VCaP (cell line): ENCODE data around the gene HOXA7.

ENCODE experiments used
- H3K27ac ChIP-seq: fragments of 450-650 bp; 2 replicates; pipeline ENCODE4 v1.5.1; 2017
- TF ChIP-seq, protein P1 (sequence below): fragments of 450-650 bp; conservative IDR thresholded peaks from 2 replicates; pipeline ENCODE4 v1.5.1; 2017; ENCODE audit warnings: mild to moderate bottlenecking, moderate library complexity

Gene HOXA7

DNA sequence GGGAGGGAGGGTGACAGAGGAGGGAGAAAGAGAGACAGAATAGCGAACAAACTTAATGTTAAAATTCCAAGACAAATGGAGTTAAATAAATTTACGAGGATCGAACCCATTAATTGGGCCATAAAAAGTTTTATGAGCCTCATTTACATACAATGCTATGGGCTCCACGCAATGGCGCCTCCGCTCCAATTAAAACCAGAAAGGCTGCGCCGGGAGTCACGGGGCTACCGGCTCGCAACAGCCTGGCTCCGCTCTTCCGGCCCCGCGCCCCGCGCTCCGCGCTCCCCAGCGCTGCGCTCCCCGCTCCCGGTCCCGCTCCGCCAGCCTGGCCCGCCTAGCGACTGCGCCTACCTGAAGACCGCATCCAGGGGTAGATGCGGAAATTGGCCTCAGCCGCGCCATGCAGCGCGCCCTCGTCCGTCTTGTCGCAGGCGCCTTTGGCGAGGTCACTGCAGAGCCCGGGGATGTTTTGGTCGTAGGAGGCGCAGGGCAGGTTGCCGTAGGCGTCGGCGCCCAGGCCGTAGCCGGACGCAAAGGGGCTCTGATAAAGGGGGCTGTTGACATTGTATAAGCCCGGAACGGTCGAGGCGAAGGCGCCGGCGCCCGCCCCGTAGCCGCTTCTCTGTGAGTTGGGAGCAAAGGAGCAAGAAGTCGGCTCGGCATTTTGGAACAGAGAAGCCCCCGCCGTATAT is 513 bp downstream of the HOXA7 start:
- TF ChIP-seq, protein P1, sequence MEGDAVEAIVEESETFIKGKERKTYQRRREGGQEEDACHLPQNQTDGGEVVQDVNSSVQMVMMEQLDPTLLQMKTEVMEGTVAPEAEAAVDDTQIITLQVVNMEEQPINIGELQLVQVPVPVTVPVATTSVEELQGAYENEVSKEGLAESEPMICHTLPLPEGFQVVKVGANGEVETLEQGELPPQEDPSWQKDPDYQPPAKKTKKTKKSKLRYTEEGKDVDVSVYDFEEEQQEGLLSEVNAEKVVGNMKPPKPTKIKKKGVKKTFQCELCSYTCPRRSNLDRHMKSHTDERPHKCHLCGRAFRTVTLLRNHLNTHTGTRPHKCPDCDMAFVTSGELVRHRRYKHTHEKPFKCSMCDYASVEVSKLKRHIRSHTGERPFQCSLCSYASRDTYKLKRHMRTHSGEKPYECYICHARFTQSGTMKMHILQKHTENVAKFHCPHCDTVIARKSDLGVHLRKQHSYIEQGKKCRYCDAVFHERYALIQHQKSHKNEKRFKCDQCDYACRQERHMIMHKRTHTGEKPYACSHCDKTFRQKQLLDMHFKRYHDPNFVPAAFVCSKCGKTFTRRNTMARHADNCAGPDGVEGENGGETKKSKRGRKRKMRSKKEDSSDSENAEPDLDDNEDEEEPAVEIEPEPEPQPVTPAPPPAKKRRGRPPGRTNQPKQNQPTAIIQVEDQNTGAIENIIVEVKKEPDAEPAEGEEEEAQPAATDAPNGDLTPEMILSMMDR: no peak; the same call in 1 of the 2 replicates
- H3K27ac ChIP-seq: peak overlapping the region; percentile 42; the same call in 1 of the 2 replicates

DNA sequence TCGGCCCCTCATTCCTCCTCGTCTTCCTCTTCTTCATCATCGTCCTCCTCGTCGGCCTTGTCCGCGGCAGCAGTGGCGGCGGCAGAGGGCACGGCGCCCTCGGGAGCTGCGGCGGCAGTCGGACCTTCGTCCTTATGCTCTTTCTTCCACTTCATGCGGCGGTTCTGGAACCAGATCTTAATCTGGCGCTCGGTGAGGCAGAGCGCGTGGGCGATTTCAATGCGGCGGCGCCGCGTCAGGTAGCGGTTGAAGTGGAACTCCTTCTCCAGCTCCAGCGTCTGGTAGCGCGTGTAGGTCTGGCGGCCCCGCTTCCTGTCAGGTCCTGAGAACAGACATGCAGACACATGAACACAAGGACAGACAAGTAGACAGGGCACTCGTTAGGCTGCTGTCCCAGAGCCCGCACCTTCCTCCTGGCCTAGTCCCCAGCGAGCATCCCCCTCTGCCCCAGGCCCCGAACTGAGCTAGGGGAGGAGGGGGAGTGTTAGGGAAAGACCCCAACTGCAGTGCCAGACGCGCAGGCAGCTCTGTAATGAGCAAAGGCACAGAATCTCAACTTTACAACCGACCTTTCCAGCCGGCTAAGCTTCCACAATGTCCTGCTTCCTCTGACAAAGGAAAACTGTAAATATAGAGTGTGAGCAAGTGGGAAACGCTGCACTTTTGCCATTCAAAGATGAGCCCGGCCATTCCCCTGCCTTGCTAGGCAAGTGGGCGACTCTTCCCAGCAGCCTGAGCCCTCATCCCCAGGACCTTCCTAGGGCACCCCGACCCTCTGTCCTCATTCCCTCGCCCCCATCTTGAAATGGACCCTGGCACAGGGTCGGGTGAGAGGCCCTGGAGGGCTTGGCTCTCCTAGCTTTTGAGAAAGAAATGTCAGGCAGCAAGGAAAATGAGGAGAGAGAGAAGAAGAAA is 1.3 kb downstream of the HOXA7 start:
- H3K27ac ChIP-seq: peak overlapping the region; percentile 42; the same call in 1 of the 2 replicates
- TF ChIP-seq, protein P1: no peak

DNA sequence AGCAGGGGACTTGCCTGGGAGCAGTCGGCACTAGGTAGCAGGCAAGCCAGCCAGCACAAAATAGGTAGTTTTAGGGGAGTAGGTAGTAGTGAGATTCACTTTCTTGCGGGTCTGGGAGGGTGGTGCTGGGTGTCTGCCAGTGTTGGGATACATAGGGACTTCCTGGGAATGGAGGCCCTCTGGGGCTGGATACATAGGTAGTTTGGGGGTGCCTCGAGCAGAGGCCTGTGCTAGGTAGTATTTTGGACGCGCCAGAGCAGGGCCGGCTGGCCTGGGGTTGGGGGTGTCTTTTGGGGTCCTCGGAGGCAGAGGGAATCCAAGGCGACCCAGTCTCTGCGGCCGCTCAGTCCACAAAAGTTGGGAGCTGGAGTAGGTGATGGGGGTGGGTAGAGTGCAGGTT is 2.1 kb downstream of the HOXA7 start:
- TF ChIP-seq, protein P1: no peak
- no peak overlapping the region for H3K27ac ChIP-seq

DNA sequence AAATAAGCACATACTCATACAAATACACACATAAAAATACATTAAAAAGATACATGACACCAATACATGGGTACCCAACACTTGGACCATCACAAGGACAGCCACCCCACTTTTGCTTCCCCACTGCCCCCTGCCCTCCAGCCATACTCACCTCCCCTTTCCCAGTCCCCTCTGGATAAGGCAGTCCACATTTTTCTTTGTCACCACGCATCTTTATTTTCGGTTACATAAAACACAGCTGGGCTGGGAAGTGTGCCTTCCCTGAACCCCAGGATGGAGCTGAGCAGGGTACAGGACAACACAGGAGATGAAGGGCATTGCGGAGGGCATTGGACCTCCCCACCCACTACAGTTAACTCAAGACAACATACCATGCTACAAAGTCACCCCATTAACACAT is 2.9 kb downstream of the HOXA7 start:
- H3K27ac ChIP-seq: no peak overlapping the region
- TF ChIP-seq, protein P1: no peak

DNA sequence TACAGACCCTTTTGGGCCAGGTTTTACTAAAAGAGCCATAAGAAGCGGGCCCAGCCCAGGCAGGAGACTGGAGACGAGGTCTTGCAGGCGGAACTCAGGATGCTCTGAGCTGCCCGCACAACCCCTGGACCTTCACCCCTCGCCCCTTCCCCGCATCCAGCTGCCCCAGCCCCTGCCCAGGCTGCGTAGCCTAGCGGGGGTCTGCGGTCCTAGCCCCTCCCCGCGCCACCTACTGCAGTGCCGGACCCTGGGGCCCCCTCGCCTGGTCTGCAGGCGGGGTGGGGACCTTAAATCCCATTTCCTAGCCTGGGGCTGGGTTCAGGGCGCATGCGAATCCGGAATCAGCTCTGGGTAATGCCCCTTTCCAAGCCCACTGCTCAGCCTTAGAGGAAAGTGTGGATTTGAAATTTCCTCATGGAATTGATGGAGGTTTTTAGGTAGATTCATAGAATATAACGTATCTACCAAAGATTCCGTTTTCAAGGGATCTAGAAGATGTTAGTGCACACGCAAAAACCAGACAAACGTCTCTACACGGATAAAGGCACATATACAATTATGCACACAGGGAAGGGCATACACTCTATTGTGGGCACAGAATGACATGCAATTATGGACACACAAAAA is 3.5 kb downstream of the HOXA7 start:
- H3K27ac ChIP-seq: peak overlapping the region; percentile 94
- TF ChIP-seq, protein P1: no peak

DNA sequence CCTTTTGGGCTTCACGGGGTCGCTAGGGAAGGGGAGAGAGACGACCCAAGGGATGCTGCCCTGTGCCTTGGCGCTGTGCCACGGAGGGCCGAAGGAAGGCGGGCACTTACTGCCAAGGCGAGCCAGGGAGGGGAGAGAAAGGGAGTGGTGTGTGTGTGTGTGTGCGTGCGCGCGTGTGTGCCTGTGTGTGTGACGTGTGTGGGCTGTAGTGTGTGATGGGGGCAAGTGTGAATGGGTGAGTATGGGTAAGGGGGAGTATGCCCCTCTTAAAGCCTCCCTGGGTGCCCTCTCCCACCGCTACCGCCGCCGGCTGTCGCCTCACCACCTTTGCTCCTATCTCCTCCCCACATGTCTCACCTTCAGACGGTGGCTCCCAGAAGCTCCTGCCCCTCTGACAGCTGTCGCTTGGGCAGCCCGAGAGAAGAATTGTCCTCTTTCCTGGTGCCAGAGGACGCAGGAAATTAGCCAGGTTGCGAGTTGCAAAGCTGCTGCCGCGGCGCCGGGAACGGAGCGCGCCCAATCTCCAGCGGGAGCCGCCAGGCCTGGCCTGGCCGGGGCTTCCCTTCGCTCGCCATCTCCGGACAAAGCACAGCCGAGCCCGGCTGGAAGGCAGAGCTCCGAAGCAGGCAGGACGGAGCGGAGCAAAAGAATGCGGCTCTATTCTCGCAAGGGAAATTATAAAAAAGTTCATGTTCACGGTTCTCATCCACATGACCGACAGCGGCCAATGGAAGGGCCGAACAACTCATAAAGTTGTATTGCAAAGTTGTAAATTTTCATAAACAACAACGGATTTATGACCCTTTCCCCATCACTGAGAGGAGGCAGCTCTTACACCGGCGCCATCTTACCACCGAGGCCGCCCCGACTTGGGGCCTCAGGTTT is 4.3 kb downstream of the HOXA7 start, which contains the start of gene HOXA3:
TSS of gene HOXA3 (minus strand) at position 653 of the 885 bp plus-strand sequence. CDS start 41,943 bp downstream, outside the sequence.
- peak within 1 kb of the TSS; percentile 94 for H3K27ac ChIP-seq
- TF ChIP-seq, protein P1: no peak
